ENCODE measurements around the gene PCDH1. TPM values are rescaled to one million over a fixed set of nuclear protein-coding genes. Genes with fewer than 3 reads are reported as not detected.

PCDH1 gene
- total and polyA plus RNA-seq, 2 of the 8 experiments (the other 6 are each of a cell fraction or from before 2014, with no cell fraction given): 101 to 102 TPM

DNA sequence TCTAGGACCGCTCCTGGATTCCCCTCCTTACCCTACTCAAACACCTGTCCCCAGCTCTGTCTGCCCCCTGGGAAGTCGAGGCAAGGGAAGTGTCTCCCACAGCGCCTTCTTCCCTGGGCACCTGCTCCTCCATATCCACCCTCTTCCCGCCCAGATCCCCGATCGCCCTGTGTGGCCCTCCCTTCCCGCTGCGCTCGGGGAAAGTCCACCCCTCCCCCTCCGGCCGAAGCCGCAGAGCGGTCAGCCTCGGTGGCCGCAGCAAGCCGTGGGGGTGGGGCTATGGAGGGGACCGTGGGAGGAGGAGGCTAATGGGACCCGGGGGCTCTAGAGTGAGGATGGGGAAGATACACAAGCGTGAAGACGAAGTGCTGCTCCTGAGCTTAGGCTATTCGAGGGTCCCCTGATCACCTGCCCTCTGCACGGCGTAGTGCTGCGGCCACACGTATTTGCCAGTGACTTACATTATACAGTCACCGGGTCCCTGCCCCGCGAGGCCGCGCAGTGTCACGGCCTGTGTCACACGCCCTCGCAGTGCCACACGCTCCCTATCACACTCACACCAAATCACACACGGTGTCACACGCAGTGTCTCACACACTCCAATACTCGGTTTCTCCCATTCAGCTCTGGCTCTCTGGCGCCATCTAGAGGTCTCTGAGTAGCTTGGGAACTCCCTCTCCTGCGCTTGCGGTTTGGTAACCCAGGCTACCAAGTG lies 658 bp upstream of the PCDH1 start:
- Histone ChIP-seq H2BK5ac (ENCODE audit: low read depth, low read length) (peak overlapping the region; percentile 97), H3K23ac (ENCODE audit: insufficient read length) (no peak overlapping the region), H3K4me2 (ENCODE audit: insufficient read depth in 1 of 2, low read depth in 2 of 2, low read length in 2 of 2) (peak overlapping the region; percentile 99 to 100), H4K5ac (ENCODE audit: insufficient read length, low read depth, low read length) (peak overlapping the region; percentile 76), H3K4ac (replicated peaks; ENCODE audit: insufficient read length, low read depth, low read length) (peak overlapping the region; percentile 95), H3K27me3 (replicated peaks in 1 of 4; ENCODE audit: control insufficient read depth in 3 of 4, extremely low read depth in 1 of 4, insufficient read depth in 3 of 4, low read length in 3 of 4) (peaks cover 0 to 4% (median 0%) of the 10 kb centered on the region in 4 experiments; a peak in 1 of 7 replicates), H2BK15ac (ENCODE audit: low read length) (peak overlapping the region; percentile 92), H3K14ac (ENCODE audit: insufficient read length) (no peak overlapping the region), H3K23me2 (ENCODE audit: low read depth, low read length) (peaks cover 37% of the 10 kb centered on the region), H3K4me3 (ENCODE audit: extremely low read depth in 1 of 4, insufficient read depth in 2 of 4, low read depth in 3 of 4, low read length in 4 of 4) (peak overlapping the region; percentile 49 to 81 (median 66)), H2BK120ac (replicated peaks; ENCODE audit: low read depth, low read length) (peak overlapping the region; percentile 80), H4K20me1 (replicated peaks in 1 of 2; ENCODE audit: control insufficient read depth in 1 of 2, insufficient read depth in 2 of 2, low read length in 2 of 2) (peaks cover 3 to 10% of the 10 kb centered on the region in 2 experiments), H3K18ac (ENCODE audit: extremely low read depth, low read length) (peak overlapping the region; percentile 98), H4K8ac (ENCODE audit: extremely low read depth, insufficient read depth, low read length) (peak overlapping the region; percentile 69; the same call in 1 of the 2 replicates), H3K56ac (replicated peaks; ENCODE audit: insufficient read length, low read depth, low read length) (peak overlapping the region; percentile 55), H2AK5ac (ENCODE audit: low read depth, low read length) (no peak overlapping the region), H3K9ac (replicated peaks in 1 of 4; ENCODE audit: extremely low read depth in 1 of 4, low read depth in 3 of 4, low read length in 3 of 4) (peak overlapping the region in 3 of 4 experiments; percentile 66 to 76 (median 71); a peak in 6 of 7 replicates), H3K9me3 (ENCODE audit: insufficient read depth in 2 of 2, low read depth in 1 of 2, low read length in 1 of 2) (no peaks in the 10 kb centered on the region), H4K91ac (replicated peaks; ENCODE audit: insufficient read length, low read length) (peak overlapping the region; percentile 97), H3K4me1 (replicated peaks in 1 of 4; ENCODE audit: control insufficient read depth in 3 of 4, insufficient read depth in 4 of 4, low read length in 3 of 4) (peaks cover 24 to 64% (median 47%) of the 10 kb centered on the region in 4 experiments), H3K79me1 (ENCODE audit: low read depth, low read length) (peaks cover 10% of the 10 kb centered on the region; the same call in 1 of the 2 replicates), H2AFZ (ENCODE audit: low read length) (peak overlapping the region; percentile 2; the same call in 1 of the 2 replicates), H3K36me3 (ENCODE audit: control insufficient read depth in 2 of 4, insufficient read depth in 4 of 4, low read length in 3 of 4) (no peaks in the 10 kb centered on the region), H3K27ac (ENCODE audit: low read depth, low read length) (peak overlapping the region; percentile 75), H2BK12ac (ENCODE audit: low read depth, low read length) (peak overlapping the region; percentile 99), H2BK20ac (ENCODE audit: low read length) (peak overlapping the region; percentile 98; the same call in 1 of the 2 replicates), H3K79me2 (ENCODE audit: control insufficient read depth in 1 of 2, insufficient read depth in 2 of 2, low read length in 2 of 2) (peaks cover 7 to 41% of the 10 kb centered on the region in 2 experiments)
- POLR2A ChIA-PET (ENCODE audit: partially characterized antibody): interaction anchor here (0.7 to 13.5 kb wide), 32 partner anchors 11 to 635 kb away, joined by 3 to 210 read pairs (median 6); partner anchors contain the start of genes ARAP3 and RNF14
- peak; percentile 94 for FAIRE-seq
- CTCF ChIA-PET (ENCODE audit: partially characterized antibody): interaction anchor here (0.6 to 10.7 kb wide), 66 partner anchors 8 to 271 kb away, joined by 3 to 273 read pairs (median 7); partner anchors contain the start of genes ARAP3, DELE1, PCDH12 and RNF14
- 2% methylated on average over 40 of the region's 40 CpGs; no CpG with 5 or more reads in 1 of the 2 experiments for WGBS, 2 experiments (ENCODE audit: extremely low coverage in 1 of 2, insufficient coverage in 1 of 2, insufficient read length in 1 of 2, insufficient replicate concordance in 2 of 2, low coverage in 1 of 2, low lambda C conversion rate in 2 of 2, missing lambda C conversion rate in 1 of 2)
- DNase-seq (ENCODE audit: low read depth in 1 of 2, low spot score in 2 of 2): peak in 1 of 2 experiments; percentile 92
- TF ChIP-seq SP2 (IDR thresholded peaks at IDR 0.05; ENCODE audit: low read length): no peak
- no peak for TF ChIP-seq TEAD4 (IDR thresholded peaks at IDR 0.05; ENCODE audit: low read depth, low read length)
- no peak for TF ChIP-seq CEBPB (IDR thresholded peaks at IDR 0.05; ENCODE audit: low read depth, low read length)
- no peak for TF ChIP-seq HDAC6 (IDR thresholded peaks at IDR 0.05; ENCODE audit: low read depth, low read length)
- TF ChIP-seq CHD2 (IDR thresholded peaks at IDR 0.05; ENCODE audit: low read length): no peak
- TF ChIP-seq SIN3A (conservative IDR thresholded peaks at IDR 0.05 in 1 of 2, IDR thresholded peaks at IDR 0.05 in 1 of 2; ENCODE audit: low read depth in 1 of 2, low read length in 2 of 2): peak; percentile 45 to 71; a peak in 2 of 4 replicates
- no peak for TF ChIP-seq KDM5A (IDR thresholded peaks at IDR 0.05; ENCODE audit: low read length)
- TF ChIP-seq KDM1A (IDR thresholded peaks at IDR 0.05; ENCODE audit: borderline replicate concordance, low read length): peak; percentile 44; the same call in 1 of the 2 replicates
- TF ChIP-seq SUZ12 (IDR thresholded peaks at IDR 0.05; ENCODE audit: low read length): no peak
- TF ChIP-seq ASH2L (IDR thresholded peaks at IDR 0.05; ENCODE audit: low read length): peak; percentile 86
- TF ChIP-seq BRCA1 (IDR thresholded peaks at IDR 0.05; ENCODE audit: low read depth, low read length): no peak
- no peak; a peak in 1 of 3 replicates for TF ChIP-seq POLR2A (IDR thresholded peaks at IDR 0.05; ENCODE audit: control extremely low read depth in 1 of 2, low read depth in 2 of 2, low read length in 2 of 2)
- 0 out of 2 replicates have a peak, but pooled peaks have one; percentile 37 for TF ChIP-seq POLR2AphosphoS5 (IDR thresholded peaks at IDR 0.05; ENCODE audit: low read depth, low read length)

All from H1 (cell line).